Activated naive CD8-positive, alpha-beta T cell treated with anti-CD3 and anti-CD28 coated beads, Interleukin-2, amount 50 U/mL, for 24 hours (primary cell): ENCODE results near the gene PTMS.

Experiments
- ATAC-seq: fragments of 150-1000 bp; cut with Tn5 transposase; one replicate; pipeline ENCODE4 v1.10.0; 2021
- DNase-seq: peaks from one replicate; pipeline ENCODE4 v3.0.0; 2021
- H3K27ac Mint-ChIP-seq: one replicate; pipeline ENCODE4 v1.8.0; 2021; ENCODE audit warnings: mild to moderate bottlenecking, mixed read lengths
- H3K27me3 Mint-ChIP-seq: one replicate; pipeline ENCODE4 v1.8.0; 2021; ENCODE audit warnings: mixed read lengths
- H3K36me3 Mint-ChIP-seq: one replicate; pipeline ENCODE4 v1.8.0; 2021; ENCODE audit warnings: low read depth, mixed read lengths
- H3K4me1 Mint-ChIP-seq: one replicate; pipeline ENCODE4 v1.8.0; 2021; ENCODE audit warnings: mixed read lengths
- H3K4me3 Mint-ChIP-seq: one replicate; pipeline ENCODE4 v1.8.0; 2021; ENCODE audit warnings: mild to moderate bottlenecking, moderate library complexity, mixed read lengths
- H3K9me3 Mint-ChIP-seq: one replicate; pipeline ENCODE4 v1.8.0; 2021; ENCODE audit warnings: mixed read lengths

PTMS gene

GRCh38 chr12:6784296-6784695 is 18.1 kb downstream of the PTMS start:
- H3K4me1 Mint-ChIP-seq = peaks cover 82% of the 10 kb centered on the region
- no peak overlapping the region for H3K27ac Mint-ChIP-seq
- no peak for DNase-seq
- H3K4me3 Mint-ChIP-seq = no peak overlapping the region
- no peak for ATAC-seq
- no peaks in the 10 kb centered on the region for H3K27me3 Mint-ChIP-seq
- no peaks in the 10 kb centered on the region for H3K9me3 Mint-ChIP-seq
- H3K36me3 Mint-ChIP-seq = no peaks in the 10 kb centered on the region

DNA sequence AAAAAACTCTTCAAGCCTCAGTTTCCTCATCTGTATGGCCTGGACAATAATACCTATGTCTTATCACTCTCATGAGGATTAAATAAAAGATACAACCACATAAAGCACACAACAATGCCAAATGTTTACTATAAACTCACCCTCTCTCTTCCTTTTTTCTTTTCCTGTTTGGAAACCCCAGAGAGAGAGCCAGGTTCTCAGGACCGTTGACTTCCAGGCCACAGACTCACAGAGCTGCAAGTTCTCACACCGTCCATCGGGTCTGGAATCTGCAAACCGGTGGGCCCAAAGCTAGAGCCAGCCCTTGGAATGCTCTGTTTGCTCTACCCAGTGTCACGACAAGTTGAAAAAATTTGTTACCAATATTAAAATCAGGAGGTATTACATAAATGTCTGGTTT is 18.6 kb downstream of the PTMS start:
- H3K27me3 Mint-ChIP-seq = no peaks in the 10 kb centered on the region
- H3K27ac Mint-ChIP-seq = no peak overlapping the region
- no peak for ATAC-seq
- no peaks in the 10 kb centered on the region for H3K36me3 Mint-ChIP-seq
- H3K4me1 Mint-ChIP-seq = peaks cover 82% of the 10 kb centered on the region
- H3K4me3 Mint-ChIP-seq = no peak overlapping the region
- H3K9me3 Mint-ChIP-seq = no peaks in the 10 kb centered on the region
- DNase-seq = no peak

- H3K27me3 Mint-ChIP-seq = no peaks in the 10 kb centered on the region
- H3K27ac Mint-ChIP-seq = no peak overlapping the region
- DNase-seq = no peak
- peaks cover 78% of the 10 kb centered on the region for H3K4me1 Mint-ChIP-seq
- no peak overlapping the region for H3K4me3 Mint-ChIP-seq
- no peak for ATAC-seq
- H3K36me3 Mint-ChIP-seq = no peaks in the 10 kb centered on the region
- no peaks in the 10 kb centered on the region for H3K9me3 Mint-ChIP-seq
These were observed 20.4 kb downstream of the PTMS start for GRCh38 chr12:6786416-6787094.

GRCh38 chr12:6787309-6787708 is 21.1 kb downstream of the PTMS start:
- peaks cover 2% of the 10 kb centered on the region for H3K27me3 Mint-ChIP-seq
- H3K4me1 Mint-ChIP-seq = peaks cover 79% of the 10 kb centered on the region
- no peaks in the 10 kb centered on the region for H3K9me3 Mint-ChIP-seq
- DNase-seq = no peak
- H3K36me3 Mint-ChIP-seq = no peaks in the 10 kb centered on the region
- no peak overlapping the region for H3K27ac Mint-ChIP-seq
- no peak for ATAC-seq
- no peak overlapping the region for H3K4me3 Mint-ChIP-seq

GRCh38 chr12:6788972-6789924 is 23.1 kb downstream of the PTMS start, which contains the start of gene CD4:
Gene CD4, plus strand, starts transcription at chr12:6789528. Its CDS starts 10,611 bp downstream, at chr12:6800139.
- peak; percentile 71 for ATAC-seq
- Mint-ChIP-seq H3K4me3 (peak within 1 kb of the TSS; percentile 70), H3K27me3 (peaks cover 5% of the 10 kb centered on the region), H3K9me3 (no peaks in the 10 kb centered on the region), H3K4me1 (peaks cover 72% of the 10 kb centered on the region), H3K27ac (peak within 1 kb of the TSS; percentile 29), H3K36me3 (no peaks in the 10 kb centered on the region)
- peak; percentile 66 for DNase-seq

GRCh38 chr12:6790496-6791150 is 24.5 kb downstream of the PTMS start:
- Mint-ChIP-seq H3K4me1 (peaks cover 60% of the 10 kb centered on the region), H3K4me3 (peak overlapping the region; percentile 70), H3K27ac (no peak overlapping the region), H3K27me3 (peaks cover 5% of the 10 kb centered on the region), H3K9me3 (no peaks in the 10 kb centered on the region), H3K36me3 (no peaks in the 10 kb centered on the region)
- ATAC-seq (no peak), DNase-seq (no peak)

- Mint-ChIP-seq H3K4me1 (peaks cover 49% of the 10 kb centered on the region), H3K9me3 (no peaks in the 10 kb centered on the region), H3K36me3 (no peaks in the 10 kb centered on the region), H3K4me3 (peak overlapping the region; percentile 55), H3K27ac (peak overlapping the region; percentile 58), H3K27me3 (peaks cover 9% of the 10 kb centered on the region)
- DNase-seq (peak; percentile 42), ATAC-seq (peak; percentile 55)
These were observed 25.9 kb downstream of the PTMS start for GRCh38 chr12:6791931-6792520.

GRCh38 chr12:6792522-6793201 is 26.5 kb downstream of the PTMS start:
- Mint-ChIP-seq H3K4me3 (peak overlapping the region; percentile 55), H3K27ac (peak overlapping the region; percentile 58), H3K27me3 (peaks cover 13% of the 10 kb centered on the region), H3K4me1 (peaks cover 45% of the 10 kb centered on the region), H3K36me3 (no peaks in the 10 kb centered on the region), H3K9me3 (no peaks in the 10 kb centered on the region)
- no peak for DNase-seq
- ATAC-seq = peak; percentile 59

- DNase-seq (no peak), ATAC-seq (no peak)
- Mint-ChIP-seq H3K4me3 (no peak overlapping the region), H3K27me3 (peaks cover 21% of the 10 kb centered on the region), H3K27ac (no peak overlapping the region), H3K36me3 (no peaks in the 10 kb centered on the region), H3K4me1 (peaks cover 28% of the 10 kb centered on the region), H3K9me3 (no peaks in the 10 kb centered on the region)
These were observed 28.9 kb downstream of the PTMS start for GRCh38 chr12:6795088-6795487.

- no peak for DNase-seq
- Mint-ChIP-seq H3K27ac (no peak overlapping the region), H3K36me3 (no peaks in the 10 kb centered on the region), H3K4me1 (peaks cover 19% of the 10 kb centered on the region), H3K9me3 (no peaks in the 10 kb centered on the region), H3K4me3 (no peak overlapping the region), H3K27me3 (peaks cover 21% of the 10 kb centered on the region)
- no peak for ATAC-seq
These were observed 30.4 kb downstream of the PTMS start for GRCh38 chr12:6796576-6796975.

DNA sequence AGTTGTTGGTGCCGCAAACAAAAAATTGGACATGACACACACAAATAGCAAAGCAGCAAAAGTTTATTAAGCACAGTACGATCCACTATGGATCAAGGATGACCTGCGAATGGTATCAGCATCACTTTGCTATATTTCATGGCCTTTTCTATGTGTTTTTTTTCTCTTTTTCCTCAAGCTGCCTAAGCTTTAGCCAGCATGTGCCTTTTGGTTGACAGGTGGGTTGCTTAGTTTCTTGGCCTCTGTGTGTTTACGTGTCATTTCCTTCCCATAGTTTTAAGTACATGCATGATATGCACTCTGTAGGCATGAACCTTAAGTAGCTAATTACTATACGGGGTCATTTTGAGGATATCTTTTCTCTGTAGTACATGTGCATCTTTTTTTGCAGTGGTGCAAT is 33.0 kb downstream of the PTMS start:
- DNase-seq = no peak
- Mint-ChIP-seq H3K9me3 (no peaks in the 10 kb centered on the region), H3K27me3 (peaks cover 16% of the 10 kb centered on the region), H3K4me3 (no peak overlapping the region), H3K4me1 (no peaks in the 10 kb centered on the region), H3K36me3 (no peaks in the 10 kb centered on the region), H3K27ac (no peak overlapping the region)
- ATAC-seq = no peak

- no peak for ATAC-seq
- Mint-ChIP-seq H3K27ac (no peak overlapping the region), H3K27me3 (no peaks in the 10 kb centered on the region), H3K36me3 (no peaks in the 10 kb centered on the region), H3K4me1 (peaks cover 6% of the 10 kb centered on the region), H3K4me3 (no peak overlapping the region), H3K9me3 (no peaks in the 10 kb centered on the region)
- no peak for DNase-seq
These were observed 41.0 kb downstream of the PTMS start for GRCh38 chr12:6807170-6807569.

GRCh38 chr12:6809056-6809455 is 42.9 kb downstream of the PTMS start:
- Mint-ChIP-seq H3K4me3 (no peak overlapping the region), H3K27ac (no peak overlapping the region), H3K36me3 (no peaks in the 10 kb centered on the region), H3K4me1 (peaks cover 6% of the 10 kb centered on the region), H3K27me3 (peaks cover 2% of the 10 kb centered on the region), H3K9me3 (no peaks in the 10 kb centered on the region)
- DNase-seq = no peak
- ATAC-seq = no peak

DNA sequence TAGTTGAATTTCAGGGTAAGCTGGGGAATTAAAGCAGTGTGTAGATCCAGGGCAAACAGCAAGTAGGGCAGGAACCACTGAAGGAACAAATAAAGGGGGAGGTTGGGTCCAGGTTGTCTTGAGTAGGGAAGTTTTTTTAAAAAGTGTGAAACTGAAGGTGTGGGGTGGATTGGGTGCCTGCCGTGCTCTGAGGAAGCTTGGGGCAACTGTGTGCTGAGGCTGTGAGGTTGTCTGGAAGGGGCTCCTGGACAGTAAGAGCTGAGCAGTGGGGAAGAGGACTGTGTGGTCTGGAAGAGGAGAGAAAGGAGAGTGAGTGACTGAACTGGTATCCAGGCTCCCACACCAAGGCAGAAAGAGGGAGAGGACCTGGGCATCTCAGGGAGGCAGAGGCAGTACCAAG is 44.6 kb downstream of the PTMS start:
- H3K36me3 Mint-ChIP-seq = no peaks in the 10 kb centered on the region
- H3K4me3 Mint-ChIP-seq = no peak overlapping the region
- no peak overlapping the region for H3K27ac Mint-ChIP-seq
- H3K27me3 Mint-ChIP-seq = peaks cover 9% of the 10 kb centered on the region
- ATAC-seq = no peak
- no peaks in the 10 kb centered on the region for H3K9me3 Mint-ChIP-seq
- no peak for DNase-seq
- peaks cover 6% of the 10 kb centered on the region for H3K4me1 Mint-ChIP-seq
